ENCODE data around the gene IKZF1.

IKZF1 gene

DNA sequence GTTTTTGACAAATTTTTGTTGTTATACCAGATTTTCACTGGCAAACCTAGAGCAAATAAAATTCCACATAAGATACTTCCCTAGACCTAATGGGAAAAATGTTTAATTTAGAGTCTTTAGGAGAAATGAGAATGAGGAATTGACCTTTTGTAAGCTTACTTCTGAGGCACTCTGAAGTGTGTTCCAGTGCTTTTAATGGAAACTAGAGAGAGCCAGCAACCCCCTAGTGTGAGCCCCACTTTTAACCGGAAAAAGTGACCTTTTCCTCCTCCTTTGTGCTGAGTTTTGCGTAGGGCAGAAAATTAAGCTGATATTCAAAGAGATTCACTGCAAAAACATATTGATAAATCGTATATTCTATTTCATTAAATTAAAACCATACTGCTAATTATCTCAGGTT lies 5.2 kb downstream of the IKZF1 start:
- FAIRE-seq: no peak

DNA sequence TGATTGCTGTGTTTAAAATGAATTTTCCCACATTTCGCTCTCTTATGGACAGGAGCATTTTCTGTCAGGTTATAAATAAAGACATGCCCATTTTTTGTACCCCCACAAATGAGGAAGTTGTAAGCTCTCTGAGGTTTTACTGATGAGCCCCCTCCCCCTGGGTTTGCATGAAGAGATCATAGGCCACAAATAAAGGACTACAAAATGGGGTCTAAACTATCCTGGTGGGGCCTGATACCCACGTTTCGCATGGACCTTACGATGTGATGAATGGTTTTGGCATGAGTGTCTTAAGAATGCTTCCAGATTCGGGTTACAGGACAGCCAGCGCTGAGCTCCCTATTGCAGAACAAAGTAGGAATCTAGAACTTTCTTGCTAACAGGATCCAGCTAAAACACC lies 5.8 kb downstream of the IKZF1 start:
- FAIRE-seq: no peak

DNA sequence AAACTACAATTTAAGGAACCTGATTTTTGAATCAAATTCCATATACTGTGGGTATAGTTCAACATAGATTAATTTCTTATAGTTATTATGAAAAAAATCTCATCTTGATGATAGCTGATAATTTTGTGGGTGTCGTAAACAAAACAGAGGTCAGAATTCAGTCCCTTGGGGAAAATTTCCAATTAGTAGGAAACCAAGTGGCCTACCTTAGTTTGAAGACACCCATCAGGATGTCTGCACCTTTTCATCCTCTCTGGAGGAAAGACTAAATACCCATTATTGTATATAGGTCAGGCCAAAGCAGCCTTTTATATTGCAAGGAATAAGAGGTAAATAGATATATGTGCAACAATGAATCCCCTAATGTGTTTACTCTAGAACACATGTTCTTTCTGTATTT lies 6.4 kb downstream of the IKZF1 start:
- no peak for FAIRE-seq

DNA sequence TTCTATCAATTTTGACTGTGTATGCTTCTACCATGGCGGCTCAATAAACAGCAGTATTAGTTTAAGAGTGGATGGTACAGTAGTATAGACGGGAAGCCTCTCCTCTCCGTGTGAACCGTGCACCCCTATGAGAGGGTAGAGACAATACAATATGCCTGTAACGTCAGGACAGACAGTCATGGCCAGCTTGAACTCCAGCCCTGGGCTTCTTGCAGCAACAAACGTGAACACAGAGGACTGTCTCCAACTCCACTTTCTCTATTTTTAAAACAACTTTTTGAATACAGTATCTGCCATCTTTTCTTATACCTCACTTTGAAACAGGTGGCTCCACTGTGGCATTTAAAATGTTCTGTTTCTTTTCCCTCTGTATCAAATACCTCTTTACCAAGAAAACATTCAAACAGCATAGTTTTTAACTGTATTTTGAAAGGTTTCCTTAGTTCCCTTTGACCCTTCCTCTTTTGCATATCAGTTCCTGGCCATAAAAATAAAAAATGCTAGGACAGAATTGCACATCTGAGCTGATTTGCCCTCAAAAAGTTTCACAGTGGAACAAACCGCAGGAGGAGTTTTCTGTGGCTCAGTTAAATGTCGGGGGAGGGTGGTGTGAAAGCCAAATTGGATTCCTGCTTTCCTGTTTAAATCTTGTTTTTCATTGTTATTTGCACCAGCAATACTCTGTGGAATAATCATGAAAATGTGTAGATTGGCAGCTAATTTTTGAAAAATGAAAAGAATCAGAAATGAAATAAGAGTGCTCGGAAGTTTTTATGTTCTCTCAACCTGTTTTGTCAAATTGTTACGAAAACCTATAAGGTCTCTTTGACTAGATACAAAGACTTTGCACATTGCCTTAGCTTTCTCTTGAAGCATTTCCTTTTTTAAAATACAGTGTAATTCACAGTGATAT lies 8.0 kb downstream of the IKZF1 start:
- no peak for FAIRE-seq

DNA sequence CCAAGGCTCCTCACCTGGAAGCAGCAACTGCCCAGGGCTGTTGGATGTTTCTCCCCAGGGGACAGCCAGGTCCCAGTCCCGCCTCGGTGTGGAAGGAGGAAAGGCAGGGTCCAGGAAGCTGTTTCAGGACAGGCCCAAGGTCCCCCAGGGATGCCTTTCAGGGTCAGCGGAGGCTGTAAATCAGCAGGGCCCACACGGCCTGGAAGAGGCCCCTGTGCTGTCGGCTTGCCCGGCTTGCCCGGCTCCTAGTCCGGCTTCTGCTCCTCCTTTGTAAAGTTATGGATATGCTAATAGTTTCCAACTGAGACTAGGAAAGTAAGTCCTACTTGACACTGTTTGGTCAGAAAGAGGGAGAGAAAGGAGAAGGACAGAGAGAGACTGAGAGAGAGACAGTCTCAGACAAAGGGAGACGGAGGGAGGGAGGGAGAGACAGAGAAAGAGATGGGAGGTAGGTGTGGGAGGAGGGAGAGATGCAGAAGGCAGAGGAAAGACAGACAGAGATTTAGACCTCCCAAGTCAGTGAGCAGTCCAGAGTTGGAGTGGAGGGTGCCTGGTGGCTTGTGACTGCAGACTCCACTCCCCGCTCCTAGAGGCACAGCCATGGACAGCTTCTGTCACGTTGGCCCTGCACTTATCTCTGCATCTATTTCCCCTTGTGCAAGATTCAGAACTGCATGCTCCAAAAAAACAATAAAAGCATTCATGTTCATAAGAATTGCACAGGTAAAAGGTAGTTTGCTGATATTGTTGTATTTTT lies 10.5 kb downstream of the IKZF1 start:
- no peak for FAIRE-seq

DNA sequence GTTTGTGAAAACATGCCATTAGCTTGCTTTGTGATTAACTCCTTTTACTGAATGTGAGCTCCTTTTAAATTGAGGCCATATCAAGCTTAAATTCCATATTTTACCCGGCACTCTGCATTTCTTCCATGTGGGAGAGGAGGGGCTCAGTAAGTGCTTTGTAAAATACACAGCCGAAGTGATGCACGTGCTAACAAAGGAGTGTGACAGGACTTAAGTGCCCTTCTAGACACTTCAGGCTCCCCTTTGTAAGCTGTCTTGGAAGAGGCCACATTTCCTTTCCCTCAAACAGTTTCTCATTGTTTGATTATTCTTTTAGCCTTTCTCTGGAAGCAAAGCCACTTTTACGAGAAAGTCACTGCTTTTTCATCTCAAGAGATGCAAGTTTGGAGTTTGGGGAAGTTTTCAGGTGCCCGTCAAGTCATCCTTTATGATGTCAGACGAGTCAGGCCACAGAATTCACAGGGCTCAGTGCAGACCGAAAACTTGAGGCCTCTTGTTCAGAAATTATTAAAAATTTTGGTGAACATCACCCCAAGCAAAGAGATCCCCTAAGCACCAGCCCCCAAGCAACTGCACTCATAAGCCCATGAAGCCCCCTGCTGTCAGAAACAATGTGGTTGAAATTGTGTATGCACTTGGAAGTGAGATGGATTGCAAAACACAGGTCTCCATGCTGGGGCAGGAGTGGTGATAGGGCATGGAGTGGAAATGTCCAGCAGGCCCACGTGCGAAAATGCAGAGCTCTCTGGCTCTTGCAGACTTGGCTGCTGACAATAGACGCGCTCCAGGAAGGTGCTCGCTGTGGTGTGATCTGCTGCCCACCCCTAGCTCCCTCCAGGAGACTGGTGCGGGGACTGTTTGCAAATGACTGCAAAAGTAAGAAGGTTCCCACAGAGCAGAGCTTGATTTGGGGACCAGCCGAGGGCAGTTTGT lies 11.5 kb downstream of the IKZF1 start:
- no peak for FAIRE-seq

DNA sequence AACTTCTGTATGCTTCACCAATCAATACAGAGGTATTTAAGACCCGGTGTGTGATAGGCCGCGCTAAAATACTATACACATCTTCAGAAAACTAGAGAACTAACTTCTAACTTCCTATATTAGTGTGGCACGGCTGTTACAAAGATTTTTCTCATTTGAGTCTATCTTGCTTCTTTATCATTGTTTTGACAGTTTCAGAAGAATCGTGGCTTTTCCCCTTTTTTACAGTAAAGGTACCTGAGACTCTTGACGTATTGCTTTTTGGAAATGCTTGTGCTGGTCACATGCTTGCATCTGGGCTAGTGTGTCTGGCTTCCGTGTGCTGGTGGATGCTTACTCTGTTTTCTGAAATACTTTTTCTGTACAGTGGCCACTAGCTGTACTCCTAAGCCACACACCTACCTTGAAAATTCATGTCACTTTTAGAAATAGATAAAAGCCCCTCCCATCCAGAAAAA lies 12.7 kb downstream of the IKZF1 start:
- FAIRE-seq: no peak

DNA sequence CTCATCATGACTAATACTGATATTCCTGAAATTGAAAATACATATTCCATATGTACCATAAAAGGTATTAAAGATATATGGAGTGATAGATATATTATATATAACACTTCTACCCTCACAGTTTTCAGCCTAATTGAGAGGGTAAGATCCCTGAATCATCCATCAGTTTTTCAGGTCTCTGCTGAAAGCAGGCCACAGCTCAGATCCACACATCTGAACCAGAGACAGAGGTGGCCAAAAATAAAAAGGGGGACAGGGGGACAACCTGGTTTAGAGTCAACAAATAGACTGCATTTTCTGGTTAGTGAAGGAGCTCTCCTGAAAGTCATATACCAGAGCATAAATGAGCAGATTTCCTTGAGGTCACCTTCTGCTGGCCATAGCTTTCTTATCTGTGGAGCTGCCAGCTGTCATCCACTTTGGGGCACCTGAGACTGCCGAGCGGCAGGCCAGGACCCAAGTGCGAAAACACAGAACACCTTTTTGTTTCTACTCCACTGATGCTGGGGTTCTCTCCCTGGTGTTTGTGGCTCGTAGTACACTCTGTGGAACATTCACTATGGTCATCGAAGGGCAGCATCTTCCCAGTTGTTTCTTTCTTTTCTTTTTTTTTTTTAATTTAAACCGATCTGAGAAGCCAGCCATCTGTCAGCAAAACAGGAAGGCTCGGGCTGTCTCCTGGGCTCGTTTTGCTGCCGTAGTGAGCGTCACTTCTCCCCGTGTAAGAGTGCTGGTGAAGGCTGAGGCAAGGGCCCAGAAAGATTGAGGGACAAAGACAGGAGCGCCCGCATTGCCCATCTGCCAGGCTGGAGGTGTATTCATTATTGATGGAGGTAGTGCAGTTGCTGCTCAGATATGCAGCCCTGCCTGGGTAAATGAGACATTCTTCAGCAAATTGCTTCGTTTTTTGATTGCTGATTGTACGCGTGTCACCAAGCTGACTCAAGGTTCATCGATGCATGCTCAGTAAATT lies 13.5 kb downstream of the IKZF1 start:
- no peak for FAIRE-seq

DNA sequence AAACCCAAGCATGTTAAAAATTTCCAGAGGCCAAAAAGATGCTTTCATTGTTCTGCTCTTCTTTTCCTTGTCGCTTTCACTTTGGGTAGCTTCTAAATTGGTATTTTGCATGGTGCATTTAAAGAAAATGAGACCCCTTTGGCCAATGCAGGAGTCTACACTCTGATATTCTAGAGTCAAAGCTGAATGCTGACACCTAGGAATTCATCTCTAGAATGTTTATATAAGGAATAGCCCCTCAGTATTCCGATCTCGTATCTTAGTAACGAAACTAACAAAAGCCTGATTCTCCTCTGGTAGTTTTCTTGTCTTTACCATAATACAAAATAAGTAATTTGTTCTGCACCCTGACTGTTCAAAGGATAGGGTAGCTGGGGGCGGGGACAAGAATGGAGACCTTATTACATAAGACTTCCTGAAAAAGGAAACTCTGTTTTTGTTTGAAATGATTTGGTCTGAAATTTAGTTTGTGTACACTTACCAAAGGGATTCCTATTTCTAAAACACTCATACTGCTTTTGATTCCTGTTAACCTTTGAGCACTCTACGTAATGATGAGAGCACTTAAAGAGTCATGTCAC lies 17.1 kb downstream of the IKZF1 start:
- no peak for FAIRE-seq

DNA sequence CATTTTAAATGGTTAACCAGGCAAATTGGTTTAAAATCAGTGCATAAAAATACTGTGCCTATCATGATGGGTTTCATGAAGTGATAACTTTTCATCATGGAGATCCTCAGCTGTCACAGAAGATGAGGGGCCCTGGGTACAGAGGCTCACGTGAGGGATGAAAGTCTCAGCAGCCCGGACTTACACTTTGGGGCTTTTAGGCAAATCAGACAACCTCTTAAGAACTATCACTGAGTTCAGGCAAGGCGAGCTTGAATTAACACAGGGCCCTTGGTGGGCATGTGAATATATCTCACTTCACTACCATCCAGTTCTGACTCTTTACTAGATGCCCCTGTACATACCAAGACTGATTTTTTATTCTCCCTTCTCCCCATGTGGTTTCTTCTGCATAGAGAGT lies 19.6 kb downstream of the IKZF1 start:
- no peak for FAIRE-seq

DNA sequence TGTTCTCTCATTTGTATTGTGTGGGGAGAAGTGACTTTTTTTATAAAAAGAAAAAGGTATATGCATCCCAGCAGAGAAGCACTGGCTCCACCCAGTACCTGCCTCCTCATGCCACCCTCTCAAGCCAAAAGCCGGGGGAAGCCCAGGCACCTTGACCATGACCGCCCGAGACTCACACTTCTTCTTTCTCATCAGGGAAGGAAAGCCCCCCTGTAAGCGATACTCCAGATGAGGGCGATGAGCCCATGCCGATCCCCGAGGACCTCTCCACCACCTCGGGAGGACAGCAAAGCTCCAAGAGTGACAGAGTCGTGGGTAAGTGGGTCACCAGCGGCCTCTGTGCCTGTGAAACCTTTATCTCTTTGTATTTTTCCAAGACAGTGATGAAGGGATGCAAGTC lies 22.9 kb downstream of the IKZF1 start:
- FAIRE-seq: no peak

DNA sequence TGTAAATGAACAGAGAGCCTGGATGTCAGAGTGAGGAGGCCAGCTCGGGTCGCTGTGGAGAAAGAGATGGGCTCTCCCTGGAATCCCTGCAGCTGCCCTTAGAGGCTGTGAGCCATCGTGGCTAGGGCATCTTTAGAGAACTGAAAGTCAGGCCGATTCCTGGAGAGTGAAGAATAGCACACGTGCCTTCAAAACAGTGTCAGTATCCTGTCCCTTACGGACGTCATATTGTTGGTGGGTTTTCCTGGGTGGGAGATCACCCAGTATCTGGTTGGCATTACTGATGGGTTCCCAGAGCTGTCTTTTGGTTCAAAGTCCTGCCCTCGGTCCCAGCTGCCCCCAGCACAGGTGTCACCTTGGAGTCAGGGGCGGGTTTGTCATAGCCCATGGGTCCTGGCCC lies 25.3 kb downstream of the IKZF1 start:
- FAIRE-seq: no peak

DNA sequence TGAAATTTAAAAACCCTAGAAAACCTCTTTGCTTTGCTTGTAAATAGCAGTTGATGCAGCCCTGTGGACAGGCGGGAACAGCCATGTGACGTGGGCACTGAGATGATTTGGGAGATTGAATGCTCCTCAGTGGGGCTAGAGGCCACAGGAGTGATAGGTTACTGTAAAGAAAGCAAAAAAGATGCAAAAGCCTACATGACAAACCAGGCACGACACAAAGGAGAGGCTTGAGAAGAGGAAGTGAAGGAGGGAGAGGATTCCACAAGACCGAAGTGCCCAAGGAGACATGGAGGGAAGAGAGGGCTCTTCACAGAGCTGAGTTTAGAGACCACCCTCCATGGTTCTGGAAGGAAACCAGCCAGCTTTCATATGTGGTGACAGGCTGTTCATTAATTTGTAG lies 25.7 kb downstream of the IKZF1 start:
- FAIRE-seq: no peak

DNA sequence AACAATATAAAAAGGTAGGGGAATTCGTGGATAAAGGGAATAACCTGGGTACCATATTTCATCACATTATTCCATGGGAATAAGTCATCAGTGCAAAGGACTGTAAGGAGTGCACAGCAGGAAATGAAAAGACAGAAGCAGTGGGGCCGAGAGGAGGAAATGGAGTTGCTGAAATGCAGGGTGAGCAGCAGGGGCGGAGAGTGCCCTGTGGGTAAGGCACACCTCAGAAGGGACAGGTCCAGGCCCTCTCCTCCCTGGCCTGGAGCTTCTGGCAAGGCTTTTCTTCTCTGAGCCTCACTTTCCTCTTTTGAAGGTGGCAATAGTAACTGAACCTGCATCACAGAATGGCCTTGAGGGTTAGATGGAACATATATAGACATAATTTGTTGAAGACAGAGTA lies 26.2 kb downstream of the IKZF1 start:
- no peak for FAIRE-seq

DNA sequence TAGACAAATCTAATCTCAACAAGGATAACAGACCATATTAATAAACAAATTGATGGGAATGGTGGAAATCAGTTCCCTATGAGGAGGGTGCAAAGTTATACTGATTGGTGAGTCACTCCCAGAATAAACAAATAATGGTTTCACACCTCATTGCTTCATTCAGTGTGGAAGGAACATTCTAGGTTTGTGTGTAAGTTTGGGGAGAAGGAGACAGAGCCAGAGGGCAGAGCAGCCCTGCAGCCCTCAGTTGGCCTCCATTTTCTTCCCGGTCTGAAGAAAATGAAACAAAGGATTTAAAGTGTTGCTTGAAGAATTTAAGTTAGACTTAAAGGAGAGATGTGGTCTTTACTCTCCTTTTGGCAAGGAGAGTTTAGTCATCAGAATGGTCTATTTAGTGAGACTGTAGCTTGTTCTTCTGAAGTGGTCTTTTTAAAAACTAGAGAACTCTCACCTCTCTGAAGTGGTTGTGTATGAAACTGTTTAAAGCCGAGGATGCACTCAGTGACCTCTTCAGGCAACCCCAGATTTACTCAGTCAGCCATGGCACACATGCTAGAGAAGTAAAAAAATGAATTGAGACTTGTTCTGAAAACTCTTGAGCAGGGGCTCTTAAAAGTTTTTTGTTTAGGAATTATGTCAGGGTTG lies 27.2 kb downstream of the IKZF1 start:
- no peak for FAIRE-seq

DNA sequence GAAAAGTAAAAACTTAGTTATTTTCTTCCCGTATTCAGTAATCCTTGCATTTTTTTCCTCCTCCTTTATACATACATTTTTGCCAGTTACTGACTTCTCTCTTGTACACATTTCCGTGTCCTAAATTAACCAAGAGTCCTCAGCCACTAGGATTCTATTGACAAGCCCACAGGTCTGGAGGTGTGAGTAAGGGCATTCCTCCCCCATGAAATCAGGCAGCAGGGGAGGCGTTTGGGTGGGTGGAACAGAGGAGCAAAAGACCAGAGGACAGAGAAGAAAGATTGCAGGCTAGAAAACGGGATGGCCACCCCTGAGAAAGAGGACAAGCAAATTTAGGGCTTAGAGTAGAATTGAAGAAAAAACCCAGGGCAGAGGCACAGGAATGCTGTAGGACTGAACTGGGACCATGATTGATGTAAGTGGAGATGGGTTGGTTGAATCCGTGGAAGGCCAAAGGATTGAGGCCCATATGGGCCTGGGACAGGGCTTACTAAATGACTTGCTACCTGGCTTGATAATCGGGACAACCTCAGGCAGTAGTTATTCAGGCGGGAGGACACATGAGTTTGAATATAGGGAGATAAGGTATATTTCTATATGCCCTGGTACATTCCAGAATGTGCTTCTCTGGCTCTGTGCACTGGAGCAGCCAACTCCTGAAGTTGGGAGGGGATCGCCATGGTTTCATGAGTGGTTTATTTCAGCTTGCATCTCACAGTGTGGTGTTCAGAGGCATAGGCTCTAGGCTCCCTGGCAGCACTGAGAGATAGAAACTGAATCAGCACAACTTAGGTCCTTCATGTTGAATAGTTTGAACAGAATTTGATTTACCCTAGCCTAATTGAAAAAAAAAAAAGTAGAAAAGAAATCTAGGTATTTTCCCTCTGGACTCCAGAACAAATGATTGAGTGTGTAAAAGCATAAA lies 28.0 kb downstream of the IKZF1 start:
- no peak for FAIRE-seq

DNA sequence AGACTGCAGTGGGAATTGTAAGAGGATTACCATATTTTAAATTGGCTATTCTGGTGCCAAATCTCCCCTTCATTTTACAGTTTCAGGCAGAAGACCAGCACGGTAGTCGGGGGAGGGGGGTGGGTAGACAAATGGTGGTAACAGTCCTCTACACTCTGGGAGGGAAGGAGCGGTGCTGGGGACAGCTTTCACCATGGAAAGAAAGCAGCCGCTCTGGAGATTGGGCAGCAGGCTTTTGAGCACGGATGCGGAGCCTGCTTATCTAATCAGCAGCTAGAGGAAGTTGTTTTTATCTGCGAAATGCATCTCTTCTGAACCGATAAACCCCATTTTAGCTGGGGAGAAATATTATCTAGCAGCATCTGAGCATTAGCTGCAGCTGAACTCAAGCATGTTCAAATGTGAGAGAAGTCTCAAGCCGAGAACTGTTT lies 28.7 kb downstream of the IKZF1 start:
- no peak for FAIRE-seq

DNA sequence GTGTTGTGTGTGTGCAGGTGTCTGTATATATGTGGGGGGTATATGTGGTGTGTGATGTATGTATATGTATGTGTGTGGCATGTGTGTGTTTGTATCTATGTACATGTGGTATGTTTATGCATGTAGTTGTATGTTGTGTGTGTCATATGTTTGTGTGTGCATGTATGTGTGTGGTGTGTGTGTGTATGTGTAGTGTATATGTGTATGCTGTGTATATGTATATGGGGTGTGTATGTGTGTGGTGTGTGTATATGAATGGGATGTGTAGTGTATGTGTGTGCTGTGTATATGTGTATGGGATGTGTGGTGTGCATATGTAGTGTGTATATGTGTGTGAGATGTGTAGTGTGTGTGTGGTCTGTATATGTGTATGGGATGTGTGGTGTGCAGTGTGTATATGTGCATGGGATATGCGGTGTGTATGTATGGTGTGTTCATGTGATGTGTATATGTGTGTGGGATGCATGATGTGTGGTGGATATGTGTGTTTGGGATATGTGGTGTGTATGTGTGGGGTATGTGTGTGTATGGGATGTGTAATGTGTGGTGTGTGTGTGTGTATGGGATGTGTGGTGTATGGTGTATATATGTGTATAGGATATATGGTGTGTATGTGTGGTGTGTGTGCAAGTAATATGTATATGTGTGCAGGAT lies 30.0 kb downstream of the IKZF1 start:
- no peak for FAIRE-seq

DNA sequence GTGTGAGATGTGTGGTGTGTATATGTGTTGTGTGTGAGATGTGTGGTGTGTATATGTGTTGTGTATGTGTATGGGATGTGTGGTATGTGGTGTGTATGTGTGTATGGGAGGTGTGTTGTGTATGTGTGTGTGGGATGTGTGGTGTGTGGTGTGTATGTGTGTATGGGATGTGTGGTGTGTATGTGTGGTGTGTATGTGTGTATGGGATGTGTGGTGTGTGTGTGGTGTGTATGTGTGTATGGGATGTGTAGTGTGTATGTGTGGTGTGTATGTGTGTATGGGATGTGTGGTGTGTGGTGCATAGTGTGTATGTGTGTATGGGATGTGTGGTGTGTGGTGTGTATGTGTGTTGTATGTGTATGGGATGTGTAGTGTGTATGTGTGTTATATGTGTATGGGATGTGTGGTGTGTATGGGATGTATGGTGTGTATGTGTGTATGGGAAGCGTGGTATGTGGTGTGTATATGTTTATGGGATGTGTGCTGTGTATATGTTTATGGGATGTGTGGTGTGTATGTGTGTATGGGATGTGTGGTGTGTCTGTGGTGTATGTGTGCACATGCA lies 30.8 kb downstream of the IKZF1 start:
- no peak for FAIRE-seq
